Kidney epithelial cell (primary cell): ENCODE results near the gene SULT1E1. TPM values are rescaled to one million over a fixed set of nuclear protein-coding genes. Genes with fewer than 3 reads are reported as not detected.

Experiments used
- DNase-seq: peaks from one replicate; pipeline ENCODE4 v3.0.0-alpha.2; 2010; ENCODE audit warnings: low read depth
- H3K27me3 ChIP-seq: 2 replicates; pipeline ENCODE4 v1.6.0; 2011; ENCODE audit warnings: low read length; ENCODE audit not compliant: control insufficient read depth, insufficient read depth
- H3K36me3 ChIP-seq: 2 replicates; pipeline ENCODE4 v1.5.1; 2011; ENCODE audit warnings: low read length; ENCODE audit not compliant: control insufficient read depth, insufficient read depth
- H3K4me3 ChIP-seq: 2 replicates; pipeline ENCODE4 v1.5.1; 2011; ENCODE audit warnings: low read depth, mild to moderate bottlenecking, control low read depth, low read length
- CTCF ChIP-seq: IDR thresholded peaks from 2 replicates; pipeline ENCODE4 v1.5.1; 2011; ENCODE audit warnings: mild to moderate bottlenecking, moderate library complexity, low read length, control low read depth, inconsistent platforms; ENCODE audit not compliant: insufficient read depth, poor library complexity, severe bottlenecking
- total RNA-seq: library from RNA; depleted of rRNA; stranded (reverse); fragments of >200 nt; gene quantifications from 2 replicates; pipeline ENCODE4 v1.2.3, GENCODE V29; 2015

SULT1E1 gene
- total RNA-seq, 1 donor from 2014 or later = not detected

GRCh38 chr4:69859140-69859685, 732 bp downstream of the SULT1E1 start:
- Histone ChIP-seq H3K27me3 (no peaks in the 10 kb centered on the region), H3K36me3 (no peaks in the 10 kb centered on the region), H3K4me3 (no peak overlapping the region)
- no peak for TF ChIP-seq CTCF
- no peak for DNase-seq

- TF ChIP-seq CTCF = no peak
- Histone ChIP-seq H3K4me3 (no peak overlapping the region), H3K36me3 (no peaks in the 10 kb centered on the region), H3K27me3 (no peaks in the 10 kb centered on the region)
- DNase-seq = peak; percentile 51
Observed at GRCh38 chr4:69858690-69859089, 1.3 kb downstream of the SULT1E1 start.

GRCh38 chr4:69855822-69856221, 4.1 kb downstream of the SULT1E1 start:
- Histone ChIP-seq H3K36me3 (no peaks in the 10 kb centered on the region), H3K4me3 (no peak overlapping the region), H3K27me3 (no peaks in the 10 kb centered on the region)
- TF ChIP-seq CTCF = no peak
- no peak for DNase-seq

- DNase-seq = no peak
- Histone ChIP-seq H3K27me3 (no peaks in the 10 kb centered on the region), H3K36me3 (no peaks in the 10 kb centered on the region), H3K4me3 (no peak overlapping the region)
- no peak for TF ChIP-seq CTCF
Observed at GRCh38 chr4:69849969-69850368, 10.0 kb downstream of the SULT1E1 start.

GRCh38 chr4:69849297-69849696, 10.6 kb downstream of the SULT1E1 start:
- no peak for DNase-seq
- H3K27me3 ChIP-seq = no peaks in the 10 kb centered on the region
- H3K36me3 ChIP-seq = no peaks in the 10 kb centered on the region
- no peak overlapping the region for H3K4me3 ChIP-seq
- no peak for TF ChIP-seq CTCF

- no peak overlapping the region for H3K4me3 ChIP-seq
- no peak for TF ChIP-seq CTCF
- no peaks in the 10 kb centered on the region for H3K27me3 ChIP-seq
- DNase-seq = no peak
- H3K36me3 ChIP-seq = no peaks in the 10 kb centered on the region
Observed at GRCh38 chr4:69848028-69848427, 11.9 kb downstream of the SULT1E1 start.
